C1 segment of cervical spinal cord (tissue), 14 donors: ENCODE data around the gene FLG2.
"Not testable (repeated sequence)": the region's sequence is repeated elsewhere in the genome, so short reads cannot be mapped to it uniquely, and the experiment has no call there.

Experiments
- DNase-seq, 14 donors: peaks; one replicate each; lab custom pipeline; 2025; lab: John Stamatoyannopoulos, UW

FLG2 gene

DNA sequence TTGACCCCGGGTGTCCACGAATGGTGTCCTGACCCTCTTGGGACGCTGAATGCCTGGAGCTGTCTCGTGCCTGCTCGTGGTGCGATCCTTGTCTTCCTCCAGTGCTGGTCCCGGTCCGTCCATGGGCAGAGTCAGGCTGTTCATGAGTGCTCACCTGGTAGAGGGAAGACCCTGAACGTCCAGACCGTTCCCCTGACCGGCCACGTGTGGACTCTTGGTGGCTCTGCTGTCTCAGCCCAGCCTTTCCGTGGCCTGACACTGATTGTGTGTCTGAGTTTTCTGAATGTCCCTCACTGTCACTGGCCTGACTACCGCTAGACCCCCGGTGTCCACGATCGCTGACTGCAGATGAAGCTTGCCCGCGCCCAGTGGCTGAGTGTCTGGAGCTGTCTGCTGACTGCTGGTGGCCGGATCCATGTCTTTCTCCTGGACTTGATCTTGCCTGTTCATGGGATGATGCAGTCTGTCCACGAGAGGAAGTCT, 46.4 kb downstream of the FLG2 start:
- DNase-seq = no peak

DNA sequence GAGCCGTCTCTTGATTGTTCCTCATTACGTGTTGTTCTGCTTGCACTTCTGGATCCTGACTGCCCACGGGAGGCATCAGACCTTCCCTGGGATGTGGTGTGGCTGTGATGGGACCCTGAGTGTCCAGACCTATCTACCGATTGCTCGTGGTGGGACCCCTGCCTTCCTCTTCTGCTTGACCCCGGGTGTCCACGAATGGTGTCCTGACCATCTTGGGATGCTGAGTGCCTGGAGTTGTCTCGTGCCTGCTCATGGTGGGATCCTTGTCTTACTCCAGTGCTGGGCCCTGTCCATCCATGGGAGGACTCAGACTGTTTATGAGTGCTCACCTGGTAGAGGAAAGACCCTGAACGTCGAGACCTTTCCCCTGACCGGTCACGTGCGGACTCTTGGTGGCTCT, 47.6 kb downstream of the FLG2 start:
- not testable (repeated sequence) for DNase-seq

DNA sequence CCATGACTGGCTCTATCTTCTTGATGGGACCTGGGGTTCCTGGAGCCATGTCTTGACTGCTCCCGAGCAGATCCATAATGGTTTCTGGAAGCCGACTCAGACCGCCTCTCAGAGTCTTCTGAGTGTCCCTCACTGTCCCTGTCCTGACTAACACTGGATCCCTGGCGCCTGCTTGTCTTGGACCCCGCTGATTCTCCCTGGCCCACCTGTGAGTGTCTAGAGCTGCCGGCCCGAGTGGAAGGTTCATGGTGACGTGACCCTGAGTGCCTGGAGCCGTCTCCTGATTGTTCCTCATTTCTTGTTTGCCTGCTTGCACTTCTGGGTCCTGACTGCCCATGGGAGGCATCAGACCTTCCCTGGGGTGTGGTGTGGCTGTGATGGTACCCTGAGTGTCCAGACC, 49.9 kb downstream of the FLG2 start:
- no peak for DNase-seq

DNA sequence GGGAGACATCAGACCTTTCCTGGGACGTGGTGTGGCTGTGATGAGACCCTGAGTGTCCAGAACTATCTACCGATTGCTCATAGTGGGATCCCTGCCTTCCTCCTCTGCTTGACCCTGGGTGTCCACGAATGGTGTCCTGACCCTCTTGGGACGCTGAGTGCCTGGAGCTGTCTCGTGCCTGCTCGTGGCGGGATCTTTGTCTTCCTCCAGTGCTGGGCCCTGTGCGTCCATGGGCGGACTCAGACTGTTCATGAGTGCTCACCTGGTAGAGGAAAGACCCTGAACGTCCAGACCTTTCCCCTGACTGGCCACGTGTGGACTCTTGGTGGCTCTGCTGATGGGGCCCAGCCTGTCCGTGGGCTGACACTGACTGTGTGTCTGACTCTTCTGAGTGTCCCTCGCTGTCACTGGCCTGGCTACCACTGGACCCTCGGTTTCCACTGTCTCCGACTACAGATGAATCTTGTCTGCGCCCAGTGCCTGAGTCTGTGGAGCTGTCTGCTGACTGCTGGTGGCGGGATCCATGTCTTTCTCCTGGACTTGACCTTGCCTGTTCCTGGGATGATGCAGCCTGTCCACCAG, 50.4 kb downstream of the FLG2 start:
- not testable (repeated sequence) for DNase-seq

DNA sequence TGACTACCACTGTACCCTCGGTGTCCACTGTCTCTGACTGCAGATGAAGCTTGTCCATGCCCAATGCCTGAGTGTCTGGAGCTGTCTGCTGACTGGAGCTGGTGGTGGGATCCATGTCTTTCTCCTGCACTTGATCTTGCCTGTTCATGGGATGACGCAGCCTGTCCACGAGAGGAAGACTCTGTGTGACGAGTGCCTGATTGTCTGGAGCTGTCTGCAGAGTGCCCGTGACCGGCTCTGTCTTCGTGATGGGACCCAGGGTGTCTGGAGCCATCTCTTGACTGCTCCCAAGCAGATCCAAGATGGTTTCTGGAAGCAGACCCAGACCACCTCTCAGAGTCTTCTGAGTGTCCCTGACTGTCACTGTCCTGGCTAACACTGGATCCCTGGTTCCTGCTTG, 51.0 kb downstream of the FLG2 start:
- not testable (repeated sequence) for DNase-seq

DNA sequence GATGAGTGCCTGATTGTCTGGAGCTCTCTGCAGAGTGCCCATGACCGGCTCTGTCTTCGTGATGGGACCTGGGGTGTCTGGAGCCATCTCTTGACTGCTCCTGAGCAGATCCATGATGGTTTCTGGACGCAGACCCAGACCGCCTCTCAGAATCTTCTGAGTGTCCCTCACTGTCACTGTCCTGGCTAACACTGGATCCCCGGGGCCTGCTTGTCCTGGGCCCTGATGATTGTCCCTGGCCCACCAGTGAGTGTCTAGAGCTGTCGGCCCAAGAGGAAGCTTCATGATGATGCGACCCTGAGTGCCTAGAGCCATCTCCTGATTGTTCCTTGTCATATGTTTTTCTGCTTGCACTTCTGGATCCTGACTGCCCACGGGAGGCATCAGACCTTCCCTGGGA, 51.8 kb downstream of the FLG2 start:
- not testable (repeated sequence) for DNase-seq

DNA sequence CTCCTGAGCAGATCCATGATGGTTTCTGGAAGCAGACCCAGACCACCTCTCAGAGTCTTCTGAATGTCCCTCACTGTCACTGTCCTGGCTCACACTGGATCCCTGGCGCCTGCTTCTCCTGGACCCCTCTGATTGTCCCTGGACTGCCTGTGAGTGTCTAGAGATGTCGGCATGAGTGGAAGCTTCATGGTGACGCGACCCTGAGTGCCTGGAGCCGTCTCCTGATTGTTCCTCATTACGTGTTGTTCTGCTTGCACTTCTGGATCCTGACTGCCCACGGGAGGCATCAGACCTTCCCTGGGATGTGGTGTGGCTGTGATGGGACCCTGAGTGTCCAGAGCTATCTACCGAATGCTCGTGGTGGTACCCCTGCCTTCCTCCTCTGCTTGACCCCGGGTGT, 53.7 kb downstream of the FLG2 start:
- DNase-seq = not testable (repeated sequence)

DNA sequence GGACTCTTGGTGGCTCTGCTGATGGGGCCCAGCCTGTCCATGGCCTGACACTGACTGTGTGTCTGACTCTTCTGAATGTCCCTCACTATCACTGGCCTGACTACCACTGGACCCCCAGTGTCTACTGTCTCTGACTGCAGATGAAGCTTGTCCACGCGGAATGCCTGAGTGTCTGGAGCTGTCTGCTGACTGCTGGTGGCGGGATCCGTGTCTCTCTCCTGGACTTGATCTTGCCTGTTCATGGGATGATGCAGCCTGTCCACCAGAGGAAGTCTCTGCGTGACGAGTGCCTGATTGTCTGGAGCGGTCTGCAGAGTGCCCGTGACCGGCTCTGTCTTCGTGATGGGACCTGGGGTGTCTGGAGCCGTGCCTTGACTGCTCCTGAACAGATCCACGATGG, 55.0 kb downstream of the FLG2 start:
- not testable (repeated sequence) for DNase-seq

DNA sequence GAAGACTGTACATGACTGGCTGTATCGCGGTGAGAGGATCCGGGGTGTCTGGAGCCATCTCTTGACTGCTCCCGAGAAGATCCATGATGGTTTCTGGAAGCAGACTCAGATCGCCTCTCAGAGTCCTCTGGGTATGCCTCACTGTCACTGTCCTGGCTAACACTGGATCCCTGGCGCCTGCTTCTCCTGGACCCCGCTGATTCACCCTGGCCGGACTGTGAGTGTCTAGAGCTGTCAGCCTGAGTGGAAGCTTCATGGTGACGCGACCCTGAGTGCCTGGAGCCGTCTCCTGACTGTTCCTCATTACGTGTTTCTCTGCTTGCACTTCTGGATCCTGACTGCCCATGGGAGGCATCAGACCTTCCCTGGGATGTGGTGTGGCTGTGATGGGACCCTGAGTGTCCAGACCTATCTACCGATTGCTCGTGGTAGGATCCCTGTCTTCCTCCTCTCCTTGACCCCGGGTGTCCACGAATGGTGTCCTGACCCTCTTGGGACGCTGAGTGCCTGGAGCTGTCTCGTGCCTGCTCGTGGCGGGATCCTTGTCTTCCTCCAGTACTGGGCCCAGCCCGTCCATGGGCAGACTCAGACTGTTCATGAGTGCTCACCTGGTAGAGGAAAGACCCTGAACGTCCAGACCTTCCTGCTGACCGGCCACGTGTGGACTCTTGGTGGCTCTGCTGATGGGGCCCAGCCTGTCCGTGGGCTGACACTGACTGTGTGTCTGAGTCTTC, 56.5 kb downstream of the FLG2 start:
- DNase-seq = not testable (repeated sequence)
